Fibroblast of lung (primary cell): Measurements from ENCODE around the gene RNF150. TPM values are rescaled to one million over a fixed set of nuclear protein-coding genes. Genes with fewer than 3 reads are reported as not detected.

Experiments
- DNase-seq, 2 donors: peaks; one replicate each; pipeline versions ENCODE4 v3.0.0 to v3.0.0-alpha.2; 2010; ENCODE audit warnings: low read depth in 2 of 2
- H2AFZ ChIP-seq: 2 replicates; pipeline ENCODE4 v1.5.1; 2012; ENCODE audit warnings: low read length, control low read depth, inconsistent platforms
- H3K27ac ChIP-seq: 2 replicates; pipeline ENCODE4 v1.5.1; 2011; ENCODE audit warnings: low read length, control low read depth; ENCODE audit not compliant: insufficient read depth
- H3K27me3 ChIP-seq: 2 replicates; pipeline ENCODE4 v1.5.1; 2011; ENCODE audit warnings: mild to moderate bottlenecking, low read length; ENCODE audit not compliant: control insufficient read depth, insufficient read depth
- H3K36me3 ChIP-seq: 2 replicates; pipeline ENCODE4 v1.5.1; 2011; ENCODE audit warnings: low read length; ENCODE audit not compliant: control insufficient read depth, insufficient read depth
- H3K4me1 ChIP-seq: 2 replicates; pipeline ENCODE4 v1.5.1; 2011; ENCODE audit warnings: low read length; ENCODE audit not compliant: control insufficient read depth, insufficient read depth; ENCODE audit errors: extremely low read depth
- H3K4me2 ChIP-seq: 2 replicates; pipeline ENCODE4 v1.5.1; 2011; ENCODE audit warnings: low read length, control low read depth; ENCODE audit not compliant: insufficient read depth; ENCODE audit errors: extremely low read depth
- H3K4me3 ChIP-seq, 4 experiments: fragments of 200-600 bp in 1 of 4; sonication (generic) in 1 of 4; replicated peaks in 1 of 4; 2 replicates each; pipeline ENCODE4 v1.5.1; 2011 to 2016; ENCODE audit warnings: low read length in 4 of 4, low read depth in 3 of 4, mild to moderate bottlenecking in 3 of 4, control low read depth in 2 of 4, inconsistent platforms in 1 of 4, mixed read lengths in 1 of 4; ENCODE audit not compliant: insufficient read depth in 1 of 4; ENCODE audit errors: control extremely low read depth in 1 of 4
- H3K79me2 ChIP-seq: 2 replicates; pipeline ENCODE4 v1.5.1; 2012; ENCODE audit warnings: mild to moderate bottlenecking, low read length, inconsistent platforms; ENCODE audit not compliant: control insufficient read depth, insufficient read depth
- H3K9ac ChIP-seq: 2 replicates; pipeline ENCODE4 v1.5.1; 2011; ENCODE audit warnings: mild to moderate bottlenecking, low read length, control low read depth; ENCODE audit not compliant: insufficient read depth
- H3K9me3 ChIP-seq: 2 replicates; pipeline ENCODE4 v1.5.1; 2012; ENCODE audit warnings: low read depth, low read length; ENCODE audit not compliant: control insufficient read depth, insufficient read depth
- H4K20me1 ChIP-seq: 2 replicates; pipeline ENCODE4 v1.5.1; 2011; ENCODE audit warnings: low read length; ENCODE audit not compliant: control insufficient read depth, insufficient read depth; ENCODE audit errors: extremely low read depth
- CTCF ChIP-seq, 2 donors: IDR thresholded peaks in 1 of 2; conservative IDR thresholded peaks in 1 of 2; 1 replicate in 1 of 2; 2 replicates in 1 of 2; pipeline ENCODE4 v1.5.1; 2011 to 2012; ENCODE audit warnings: low read length in 2 of 2, control low read depth in 1 of 2, inconsistent platforms in 1 of 2, low read depth in 1 of 2, mild to moderate bottlenecking in 1 of 2
- EZH2 ChIP-seq: IDR thresholded peaks from 2 replicates; pipeline ENCODE4 v1.5.1; 2012; ENCODE audit warnings: low read length, control low read depth, mild to moderate bottlenecking; ENCODE audit errors: missing control alignments
- polyA plus RNA-seq, 2 donors: library from polyadenylated mRNA; depleted of rRNA in 1 of 2; stranded (reverse) in 1 of 2; unstranded in 1 of 2; fragments of >200 nt; gene quantifications; 2 replicates each; pipeline ENCODE4 v1.2.1, GENCODE V29; 2011 to 2012; ENCODE audit warnings: missing spikeins in 1 of 2
- total RNA-seq: library from RNA; depleted of rRNA; stranded (reverse); fragments of >200 nt; gene quantifications from 2 replicates; pipeline ENCODE4 v1.2.1, GENCODE V29; 2014

Gene RNF150
- total and polyA plus RNA-seq, 2 donors (not counting 1 experiment from before 2014, with no cell fraction given) = 0.66 to 5.6 TPM

GRCh38 chr4:140846736-140847135 lies 286.5 kb downstream of the RNF150 start:
- H3K4me1 ChIP-seq = no peaks in the 10 kb centered on the region
- H3K79me2 ChIP-seq = no peaks in the 10 kb centered on the region
- TF ChIP-seq EZH2 = no peak
- TF ChIP-seq CTCF (conservative IDR thresholded peaks at IDR 0.05 in 1 of 2, IDR thresholded peaks at IDR 0.05 in 1 of 2; ENCODE audit: low read depth in 1 of 2, low read length in 2 of 2) = no peak
- DNase-seq = no peak
- H4K20me1 ChIP-seq = no peaks in the 10 kb centered on the region
- H3K36me3 ChIP-seq = no peaks in the 10 kb centered on the region
- no peaks in the 10 kb centered on the region for H3K9me3 ChIP-seq
- no peak overlapping the region for H2AFZ ChIP-seq
- no peak overlapping the region for H3K27ac ChIP-seq
- H3K4me3 ChIP-seq = no peak overlapping the region
- no peak overlapping the region for H3K9ac ChIP-seq
- peaks cover 5% of the 10 kb centered on the region for H3K27me3 ChIP-seq
- no peak overlapping the region for H3K4me2 ChIP-seq

GRCh38 chr4:140844061-140844460 lies 289.2 kb downstream of the RNF150 start:
- no peaks in the 10 kb centered on the region for H3K79me2 ChIP-seq
- H3K4me2 ChIP-seq = no peak overlapping the region
- H3K27ac ChIP-seq = no peak overlapping the region
- no peak for TF ChIP-seq EZH2
- TF ChIP-seq CTCF (conservative IDR thresholded peaks at IDR 0.05 in 1 of 2, IDR thresholded peaks at IDR 0.05 in 1 of 2; ENCODE audit: low read depth in 1 of 2, low read length in 2 of 2) = no peak
- no peak for DNase-seq
- no peak overlapping the region for H2AFZ ChIP-seq
- H3K9ac ChIP-seq = no peak overlapping the region
- H3K4me1 ChIP-seq = no peaks in the 10 kb centered on the region
- H4K20me1 ChIP-seq = no peaks in the 10 kb centered on the region
- H3K9me3 ChIP-seq = no peaks in the 10 kb centered on the region
- H3K4me3 ChIP-seq = no peak overlapping the region
- H3K27me3 ChIP-seq = peaks cover 5% of the 10 kb centered on the region
- H3K36me3 ChIP-seq = no peaks in the 10 kb centered on the region

GRCh38 chr4:140841186-140841585 lies 292.1 kb downstream of the RNF150 start:
- H3K4me3 ChIP-seq = no peak overlapping the region
- no peaks in the 10 kb centered on the region for H3K4me1 ChIP-seq
- no peaks in the 10 kb centered on the region for H3K9me3 ChIP-seq
- H3K27ac ChIP-seq = no peak overlapping the region
- H3K4me2 ChIP-seq = no peak overlapping the region
- H2AFZ ChIP-seq = no peak overlapping the region
- H3K9ac ChIP-seq = no peak overlapping the region
- peaks cover 5% of the 10 kb centered on the region for H3K27me3 ChIP-seq
- DNase-seq = no peak
- TF ChIP-seq EZH2 (no peak), CTCF (conservative IDR thresholded peaks at IDR 0.05 in 1 of 2, IDR thresholded peaks at IDR 0.05 in 1 of 2; ENCODE audit: low read depth in 1 of 2, low read length in 2 of 2) (no peak)
- no peaks in the 10 kb centered on the region for H3K36me3 ChIP-seq
- H3K79me2 ChIP-seq = no peaks in the 10 kb centered on the region
- no peaks in the 10 kb centered on the region for H4K20me1 ChIP-seq
